ENCODE data around the gene FGF14.
"Not testable (repeated sequence)": the region's sequence is repeated elsewhere in the genome, so short reads cannot be mapped to it uniquely, and the experiment has no call there.

The FGF14 gene

GRCh38 chr13:102117175-102117831 lies 284.5 kb downstream of the FGF14 start:
- DNase-seq: no peak

DNA sequence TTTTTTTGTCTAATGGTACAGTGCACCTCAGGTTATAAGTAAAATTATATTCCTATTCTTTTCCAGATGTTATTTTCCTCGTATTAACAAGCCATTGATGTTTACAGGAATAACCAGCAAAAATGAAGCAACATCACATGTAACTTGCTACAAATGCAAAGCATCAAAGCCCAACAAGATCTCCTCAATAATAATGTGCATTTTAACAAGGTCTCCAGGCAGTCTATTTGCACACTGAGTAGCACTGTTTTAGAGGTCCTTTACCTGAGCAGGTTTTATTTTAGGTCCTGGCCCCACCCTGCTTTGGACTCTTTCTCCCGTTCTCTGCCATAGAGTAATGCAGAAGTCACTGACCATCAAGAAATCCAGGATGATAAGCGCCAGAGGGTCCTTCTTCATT lies 298.4 kb downstream of the FGF14 start:
- no peak for DNase-seq

- DNase-seq: no peak
Observed at GRCh38 chr13:102100234-102100633, 301.6 kb downstream of the FGF14 start.

GRCh38 chr13:102097708-102098107 lies 304.1 kb downstream of the FGF14 start:
- no peak for DNase-seq

- not testable (repeated sequence) for DNase-seq
Observed at GRCh38 chr13:102093288-102093687, 308.6 kb downstream of the FGF14 start.

DNA sequence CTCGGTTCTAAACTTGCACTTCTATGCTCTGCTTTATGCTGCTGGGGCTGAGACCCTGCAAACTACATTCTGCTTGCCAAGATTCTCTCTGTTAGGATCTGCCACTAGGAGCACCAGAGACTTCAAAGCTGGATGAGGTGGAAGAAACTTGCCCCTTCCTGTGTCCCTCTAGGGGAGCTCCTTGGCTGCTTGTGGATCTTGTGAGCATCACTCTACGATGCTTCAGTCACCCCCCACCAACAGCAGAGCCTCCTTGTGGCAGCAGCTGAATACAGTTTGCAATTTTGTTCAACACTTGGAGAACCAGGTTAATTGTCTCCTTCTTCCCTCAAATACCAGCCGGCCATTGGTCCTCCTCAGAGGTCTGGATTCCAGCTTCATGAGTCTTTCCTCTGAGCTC lies 310.6 kb downstream of the FGF14 start:
- DNase-seq: peak; percentile 7

DNA sequence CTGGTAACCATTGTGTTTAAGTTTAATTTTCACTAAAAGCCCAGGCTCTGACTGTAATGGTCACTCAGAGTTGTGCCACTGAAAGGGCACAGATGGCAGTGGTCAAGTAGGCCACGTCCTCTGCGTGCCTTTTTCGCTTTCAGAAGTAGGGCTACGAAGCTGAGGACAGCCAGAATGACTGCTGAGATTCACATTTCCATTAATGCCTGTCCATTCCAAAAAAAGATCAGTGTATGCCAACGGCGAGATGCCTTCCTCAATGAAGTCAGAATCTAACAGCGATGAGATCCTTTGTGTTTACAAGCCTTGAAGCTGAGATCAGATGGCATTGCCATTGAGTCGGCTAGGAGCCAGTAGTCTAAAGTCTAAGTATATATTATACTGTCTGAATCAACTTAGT lies 311.3 kb downstream of the FGF14 start:
- no peak for DNase-seq

DNA sequence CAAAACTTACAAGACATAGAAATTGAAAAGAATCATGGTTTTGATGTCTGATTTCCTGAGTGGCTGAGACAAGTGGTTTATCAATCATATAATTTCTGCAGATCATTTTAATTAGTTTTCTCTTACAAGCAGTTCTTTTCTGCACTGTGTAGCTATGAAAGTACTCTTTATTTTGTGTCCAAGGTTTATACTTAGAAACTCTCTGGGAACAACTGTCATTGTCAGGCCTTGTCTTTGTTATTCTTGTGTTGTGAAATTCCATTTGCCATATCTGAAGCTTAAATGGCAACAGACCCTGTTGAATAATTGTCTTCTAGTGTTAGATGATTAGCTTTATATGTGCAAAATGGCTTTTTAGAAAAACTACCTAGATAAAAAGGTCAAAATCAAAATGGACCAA lies 312.1 kb downstream of the FGF14 start:
- no peak for DNase-seq

DNA sequence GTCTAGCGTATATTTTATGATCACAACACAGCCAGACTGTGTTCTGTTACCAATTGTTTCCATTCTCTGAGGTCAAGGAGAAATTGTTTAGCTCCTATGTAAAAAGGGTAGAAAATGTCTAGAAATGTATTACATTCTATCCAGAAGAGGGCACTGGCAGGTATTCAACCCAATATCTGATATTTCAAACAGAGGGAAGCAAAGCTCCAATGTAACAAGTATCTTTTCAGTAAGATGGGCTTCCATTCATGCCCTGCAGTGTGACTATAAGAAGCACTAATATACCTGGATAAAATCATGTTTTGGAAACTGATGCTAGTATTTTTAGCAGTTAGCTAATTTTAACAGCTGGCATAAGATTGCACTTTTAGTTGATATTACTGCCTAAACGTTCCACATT lies 312.7 kb downstream of the FGF14 start:
- no peak for DNase-seq

GRCh38 chr13:102073251-102073650 lies 328.6 kb downstream of the FGF14 start:
- DNase-seq: no peak

DNA sequence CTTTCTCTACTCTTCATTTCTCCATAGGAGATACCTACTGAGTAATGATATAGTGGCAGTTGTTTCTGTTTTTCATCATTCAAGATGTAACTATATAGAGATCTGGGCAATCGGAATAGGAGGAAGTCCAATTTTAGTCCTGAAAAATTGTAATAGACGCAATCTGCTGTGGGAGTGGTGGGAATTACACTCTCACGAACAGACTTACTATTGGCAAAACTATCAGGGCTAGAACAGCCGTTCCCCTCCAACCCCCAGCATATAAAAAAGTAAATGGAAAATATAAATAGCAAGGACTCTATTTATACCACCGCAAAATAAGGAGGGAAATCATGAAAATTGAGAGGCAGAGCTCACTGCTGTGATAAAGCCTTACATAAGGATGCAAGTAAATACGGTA lies 330.1 kb downstream of the FGF14 start:
- DNase-seq: no peak

DNA sequence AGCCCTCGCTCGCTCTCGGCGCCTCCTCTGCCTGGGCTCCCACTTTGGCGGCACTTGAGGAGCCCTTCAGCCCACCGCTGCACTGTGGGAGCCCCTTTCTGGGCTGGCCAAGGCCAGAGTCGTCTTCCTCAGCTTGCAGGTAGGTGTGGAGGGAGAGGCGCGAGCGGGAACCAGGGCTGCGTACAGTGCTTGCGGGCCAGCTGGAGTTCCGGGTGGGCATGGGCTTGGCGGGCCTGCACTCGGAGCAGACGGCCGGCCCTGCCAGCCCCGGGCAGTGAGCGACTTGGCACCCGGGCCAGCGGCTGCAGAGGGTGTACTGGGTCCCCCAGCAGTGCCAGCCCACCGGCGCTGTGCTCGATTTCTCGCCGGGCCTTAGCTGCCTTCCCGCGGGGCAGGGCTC lies 333.5 kb downstream of the FGF14 start:
- DNase-seq: not testable (repeated sequence)

DNA sequence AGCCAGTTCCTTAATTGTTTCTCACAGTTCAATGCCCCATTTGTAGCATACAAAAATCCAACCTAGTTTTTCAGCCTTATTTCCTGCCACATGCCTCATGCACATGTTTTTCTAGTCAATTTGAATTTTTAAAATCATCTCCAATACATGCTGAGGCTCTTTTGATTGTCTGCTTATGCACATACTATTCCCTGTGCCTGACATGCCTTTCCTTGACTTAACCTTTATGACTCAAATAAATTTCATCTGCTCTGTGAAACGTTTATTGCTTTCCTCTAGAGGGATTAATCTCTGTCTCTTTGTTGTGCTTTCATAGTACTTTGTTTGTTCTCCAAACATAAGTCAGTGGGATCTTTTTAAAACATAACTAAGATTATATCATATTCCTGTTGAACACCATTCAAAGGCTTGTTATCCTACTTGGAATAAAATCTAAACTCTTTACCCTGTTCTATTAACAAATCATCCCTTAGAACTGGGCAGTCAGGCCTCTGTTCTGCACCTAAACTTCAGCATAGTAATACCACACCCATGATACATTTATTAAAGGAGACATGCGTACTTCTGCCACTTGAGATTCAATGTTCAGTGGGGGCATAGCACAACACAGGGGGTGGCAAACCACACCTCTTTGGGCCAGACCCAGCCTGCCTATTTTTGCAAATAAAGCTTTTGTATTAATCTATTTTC lies 346.6 kb downstream of the FGF14 start:
- no peak for DNase-seq

DNA sequence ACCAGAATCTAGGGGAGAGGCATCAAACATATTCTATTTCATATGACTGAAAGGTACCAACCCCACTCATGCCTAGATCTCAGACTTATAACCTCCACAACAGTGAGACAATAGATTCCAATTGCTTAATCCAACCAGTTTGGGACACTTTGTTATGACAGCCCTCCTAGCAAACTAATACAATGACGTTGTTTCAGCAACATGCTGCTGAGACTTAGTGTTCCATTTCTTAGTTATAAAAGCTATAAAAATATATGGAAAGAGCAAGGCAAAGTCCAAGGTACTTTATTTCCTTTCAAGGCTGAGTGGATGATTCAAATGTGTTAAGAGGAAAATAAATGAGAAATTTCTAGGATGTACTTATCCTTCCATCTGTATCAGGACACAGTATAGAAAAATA lies 352.0 kb downstream of the FGF14 start:
- DNase-seq: no peak

- DNase-seq: no peak
Observed at GRCh38 chr13:102045731-102046130, 356.1 kb downstream of the FGF14 start.

GRCh38 chr13:102042746-102043145 lies 359.1 kb downstream of the FGF14 start:
- no peak for DNase-seq

DNA sequence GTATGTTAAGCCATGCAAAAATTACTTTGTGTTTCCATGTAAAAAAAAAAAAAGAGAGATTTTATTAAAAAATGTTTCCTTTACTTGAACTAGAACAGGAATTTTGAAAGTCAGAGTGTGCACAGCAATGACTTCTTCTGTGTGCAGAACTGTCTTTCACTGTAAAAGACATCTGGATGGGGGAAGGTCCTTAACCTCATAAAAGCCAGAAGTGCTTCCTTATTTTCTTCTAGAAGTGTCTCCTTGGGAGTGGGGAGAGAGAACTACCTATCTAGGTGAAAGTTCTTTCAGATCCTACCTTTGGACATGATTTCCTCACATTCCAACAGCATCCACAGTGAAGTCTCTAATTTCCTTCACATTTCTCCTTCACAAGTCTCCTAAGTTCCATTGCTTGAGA lies 360.3 kb downstream of the FGF14 start:
- DNase-seq: no peak

GRCh38 chr13:102040812-102041211 lies 361.0 kb downstream of the FGF14 start:
- no peak for DNase-seq

GRCh38 chr13:102039264-102039663 lies 362.6 kb downstream of the FGF14 start:
- DNase-seq: no peak

GRCh38 chr13:102038787-102039186 lies 363.1 kb downstream of the FGF14 start:
- DNase-seq: no peak

DNA sequence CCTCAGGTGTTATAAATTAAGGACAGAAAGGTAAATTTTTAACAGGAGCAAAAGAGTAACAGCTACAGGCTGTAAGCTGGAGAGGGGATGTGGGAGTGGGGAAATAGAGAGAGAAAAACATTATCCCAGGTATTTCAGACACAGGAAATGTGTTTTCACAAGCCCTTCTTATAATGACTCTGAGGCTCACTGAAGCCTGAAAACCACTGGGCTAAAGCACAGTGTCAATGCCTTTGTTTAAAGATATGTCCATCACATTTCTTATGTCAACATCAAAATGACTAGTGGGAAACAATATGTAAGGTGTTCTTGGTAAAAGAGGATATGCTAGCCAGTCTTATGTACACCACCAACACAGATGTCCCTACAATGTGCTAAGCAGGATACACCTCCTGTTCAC lies 365.9 kb downstream of the FGF14 start:
- DNase-seq: no peak

DNA sequence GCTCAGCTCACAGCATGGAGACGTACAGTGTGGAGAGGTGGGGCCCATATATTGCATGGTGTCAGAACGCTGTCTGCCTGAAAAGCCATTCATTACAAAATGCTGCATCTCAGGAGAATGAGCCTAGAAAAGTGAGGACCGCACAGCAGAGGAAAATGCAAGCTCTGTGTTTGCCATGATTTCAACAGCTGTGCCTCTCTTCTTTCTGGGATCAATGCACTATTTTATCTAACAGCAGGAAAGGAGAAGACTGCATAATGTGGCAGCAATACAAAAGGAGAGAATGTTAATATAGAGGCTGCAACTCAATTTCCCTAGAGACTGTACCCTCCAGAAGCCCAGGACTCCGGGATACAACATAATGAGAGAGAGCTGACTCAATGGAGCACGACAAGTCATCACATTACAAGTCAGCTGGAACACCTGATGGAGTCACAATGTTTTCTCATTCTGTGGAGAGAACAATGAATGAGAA lies 368.0 kb downstream of the FGF14 start:
- DNase-seq: no peak

GRCh38 chr13:102033386-102033785 lies 368.5 kb downstream of the FGF14 start:
- DNase-seq: no peak

DNA sequence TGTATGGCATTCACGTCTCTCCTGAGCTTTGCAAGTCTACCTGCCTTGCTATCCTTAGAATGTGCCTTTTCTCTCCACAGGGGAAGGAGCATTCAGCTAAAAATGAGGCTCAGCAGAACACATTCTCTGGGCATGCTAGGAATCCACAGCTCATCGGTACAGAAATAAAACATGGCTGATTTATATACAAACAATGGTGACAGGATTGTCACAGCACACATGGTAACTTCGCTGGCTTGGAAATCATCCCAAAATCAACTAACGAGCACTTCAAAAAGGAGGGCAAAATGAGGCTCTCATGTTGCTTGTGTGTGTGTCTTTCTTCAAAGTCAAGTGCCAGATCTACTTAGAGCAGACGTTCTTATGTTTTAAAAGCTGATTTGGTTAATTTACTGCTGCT lies 373.0 kb downstream of the FGF14 start:
- DNase-seq: no peak

DNA sequence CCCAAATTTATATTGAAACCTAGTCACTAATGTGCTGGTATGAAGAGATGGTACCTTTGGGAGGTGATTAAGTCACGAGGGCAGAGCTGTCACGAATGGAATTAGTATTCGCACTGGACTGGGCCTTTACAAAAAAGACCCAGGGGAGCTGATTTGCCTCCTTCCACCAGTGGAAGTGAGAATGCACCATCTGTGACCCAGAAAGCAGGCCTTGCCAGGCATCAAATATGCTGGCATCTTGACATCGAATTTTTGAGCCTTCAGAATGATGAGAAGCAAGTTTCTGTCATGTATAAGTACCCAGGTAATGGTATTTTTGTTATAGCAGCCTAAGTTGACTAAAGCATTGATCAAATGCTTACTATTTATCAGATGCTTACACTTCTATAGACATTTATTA lies 373.6 kb downstream of the FGF14 start:
- no peak for DNase-seq
